PFSK-1 (cell line): ENCODE data around the gene ARTN.

Source experiments
- FOXP2 ChIP-seq: optimal IDR thresholded peaks from 2 replicates; pipeline ENCODE3; 2011; ENCODE audit warnings: borderline replicate concordance, control low read depth, inconsistent platforms; ENCODE audit not compliant: insufficient read depth; ENCODE audit errors: extremely low read length, extremely low read depth
- POLR2AphosphoS5 ChIP-seq: IDR thresholded peaks from 2 replicates; pipeline ENCODE4 v1.6.1; 2012; ENCODE audit warnings: low read depth, mild to moderate bottlenecking, control low read depth, low read length, moderate library complexity
- SIN3A ChIP-seq: IDR thresholded peaks from 2 replicates; pipeline ENCODE4 v1.6.1; 2012; ENCODE audit warnings: mild to moderate bottlenecking, low read length, moderate library complexity, borderline replicate concordance; ENCODE audit not compliant: insufficient read depth
- TAF1 ChIP-seq: IDR thresholded peaks from 2 replicates; pipeline ENCODE4 v1.6.1; 2012; ENCODE audit warnings: low read length, control low read depth, borderline replicate concordance; ENCODE audit not compliant: insufficient read depth
- TF ChIP-seq, protein P1 (sequence below), 2 experiments: IDR thresholded peaks; 2 replicates each; pipeline versions ENCODE4 v1.6.1 to v1.8.0; 2011 to 2012; ENCODE audit warnings: low read depth in 2 of 2, low read length in 2 of 2, control low read depth in 1 of 2, inconsistent platforms in 1 of 2, mild to moderate bottlenecking in 1 of 2, moderate library complexity in 1 of 2; ENCODE audit not compliant: insufficient read depth in 1 of 2

Gene ARTN

GRCh38 chr1:43912607-43913006 is 21.0 kb upstream of the ARTN start:
- TF ChIP-seq, protein P1, sequence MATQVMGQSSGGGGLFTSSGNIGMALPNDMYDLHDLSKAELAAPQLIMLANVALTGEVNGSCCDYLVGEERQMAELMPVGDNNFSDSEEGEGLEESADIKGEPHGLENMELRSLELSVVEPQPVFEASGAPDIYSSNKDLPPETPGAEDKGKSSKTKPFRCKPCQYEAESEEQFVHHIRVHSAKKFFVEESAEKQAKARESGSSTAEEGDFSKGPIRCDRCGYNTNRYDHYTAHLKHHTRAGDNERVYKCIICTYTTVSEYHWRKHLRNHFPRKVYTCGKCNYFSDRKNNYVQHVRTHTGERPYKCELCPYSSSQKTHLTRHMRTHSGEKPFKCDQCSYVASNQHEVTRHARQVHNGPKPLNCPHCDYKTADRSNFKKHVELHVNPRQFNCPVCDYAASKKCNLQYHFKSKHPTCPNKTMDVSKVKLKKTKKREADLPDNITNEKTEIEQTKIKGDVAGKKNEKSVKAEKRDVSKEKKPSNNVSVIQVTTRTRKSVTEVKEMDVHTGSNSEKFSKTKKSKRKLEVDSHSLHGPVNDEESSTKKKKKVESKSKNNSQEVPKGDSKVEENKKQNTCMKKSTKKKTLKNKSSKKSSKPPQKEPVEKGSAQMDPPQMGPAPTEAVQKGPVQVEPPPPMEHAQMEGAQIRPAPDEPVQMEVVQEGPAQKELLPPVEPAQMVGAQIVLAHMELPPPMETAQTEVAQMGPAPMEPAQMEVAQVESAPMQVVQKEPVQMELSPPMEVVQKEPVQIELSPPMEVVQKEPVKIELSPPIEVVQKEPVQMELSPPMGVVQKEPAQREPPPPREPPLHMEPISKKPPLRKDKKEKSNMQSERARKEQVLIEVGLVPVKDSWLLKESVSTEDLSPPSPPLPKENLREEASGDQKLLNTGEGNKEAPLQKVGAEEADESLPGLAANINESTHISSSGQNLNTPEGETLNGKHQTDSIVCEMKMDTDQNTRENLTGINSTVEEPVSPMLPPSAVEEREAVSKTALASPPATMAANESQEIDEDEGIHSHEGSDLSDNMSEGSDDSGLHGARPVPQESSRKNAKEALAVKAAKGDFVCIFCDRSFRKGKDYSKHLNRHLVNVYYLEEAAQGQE (IDR thresholded peaks at IDR 0.05; ENCODE audit: insufficient read depth in 1 of 2, low read depth in 2 of 2, low read length in 2 of 2), result no peak
- TF ChIP-seq SIN3A (no peak), TAF1 (no peak), FOXP2 (no peak), POLR2AphosphoS5 (no peak)

DNA sequence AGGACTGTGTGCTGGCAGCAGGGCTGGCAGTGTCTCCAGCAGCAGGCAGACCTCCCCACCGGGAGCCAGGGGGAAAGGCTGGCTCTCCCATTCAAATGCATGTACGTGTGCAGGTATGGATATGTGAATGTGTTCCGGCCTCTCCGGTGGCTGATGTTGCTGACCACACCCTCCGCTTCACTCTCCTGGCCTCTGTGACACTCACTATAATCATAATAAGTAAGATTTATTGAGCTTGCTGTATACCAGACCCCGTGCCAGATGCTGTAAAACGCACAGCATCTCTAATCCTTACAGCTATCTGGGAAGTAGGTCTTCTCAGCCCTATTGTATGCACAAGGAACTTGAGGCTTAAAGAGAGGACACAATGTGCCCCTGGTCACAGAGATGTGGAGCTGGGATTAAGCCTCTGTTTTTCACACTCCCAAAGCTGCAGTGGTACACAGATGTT is 20.5 kb upstream of the ARTN start:
- TF ChIP-seq, protein P1 (IDR thresholded peaks at IDR 0.05; ENCODE audit: insufficient read depth in 1 of 2, low read depth in 2 of 2, low read length in 2 of 2), result no peak
- TF ChIP-seq SIN3A (no peak), POLR2AphosphoS5 (no peak), TAF1 (no peak), FOXP2 (no peak)

DNA sequence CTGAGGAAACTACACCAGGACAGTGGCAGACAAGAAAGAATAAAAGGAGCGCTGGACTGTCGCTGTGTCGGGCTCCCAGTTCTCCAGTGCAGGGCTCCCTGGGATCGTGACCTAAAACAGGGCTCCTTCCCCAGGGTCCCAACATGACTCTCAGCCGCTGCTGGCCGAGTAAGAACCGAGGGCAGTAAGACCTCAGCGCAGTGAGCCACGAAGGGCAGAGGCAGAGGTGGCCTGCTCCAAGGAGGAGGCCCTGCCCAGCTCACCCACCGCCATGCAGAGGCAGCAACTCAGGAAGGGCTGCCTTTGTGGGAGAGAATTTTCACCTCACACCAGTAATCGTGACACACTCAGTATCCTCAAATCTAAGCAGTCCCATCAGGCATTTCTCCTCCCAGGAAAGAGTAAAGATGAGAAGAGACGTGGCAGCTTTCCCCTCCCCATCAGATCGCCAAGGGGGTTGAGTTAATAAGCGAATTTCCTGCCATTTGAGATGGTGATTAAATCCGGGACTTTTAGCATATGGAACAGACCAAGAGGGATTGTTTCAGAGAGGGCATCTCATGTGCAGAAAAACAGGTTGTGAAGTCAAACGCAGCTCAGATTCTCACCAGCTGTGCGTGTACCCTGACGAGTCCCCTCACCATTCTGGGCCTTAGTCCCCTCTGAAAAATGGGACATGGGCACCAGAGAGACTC is 19.8 kb upstream of the ARTN start:
- TF ChIP-seq TAF1 (no peak), SIN3A (no peak), FOXP2 (no peak), POLR2AphosphoS5 (no peak)
- TF ChIP-seq, protein P1 (IDR thresholded peaks at IDR 0.05; ENCODE audit: insufficient read depth in 1 of 2, low read depth in 2 of 2, low read length in 2 of 2), result no peak

GRCh38 chr1:43914576-43915525 is 18.8 kb upstream of the ARTN start:
- TF ChIP-seq FOXP2, result no peak
- no peak for TF ChIP-seq TAF1
- no peak for TF ChIP-seq POLR2AphosphoS5
- TF ChIP-seq, protein P1 (IDR thresholded peaks at IDR 0.05; ENCODE audit: insufficient read depth in 1 of 2, low read depth in 2 of 2, low read length in 2 of 2), result no peak
- no peak for TF ChIP-seq SIN3A
